Epithelial cell of esophagus (primary cell): ENCODE measurements around the gene ADAR.
A peak's percentile ranks its signal among the peaks of the same experiment; 100 is the strongest.

ENCODE experiments used
- DNase-seq: peaks from one replicate; pipeline ENCODE4 v3.0.0; 2010; ENCODE audit warnings: low read depth
- H3K4me3 ChIP-seq: 2 replicates; pipeline ENCODE4 v1.5.1; 2011; ENCODE audit warnings: mild to moderate bottlenecking, low read length, control low read depth
- TF ChIP-seq, protein P1 (sequence below): IDR thresholded peaks from 2 replicates; pipeline ENCODE4 v1.5.1; 2011; ENCODE audit warnings: low read depth, mild to moderate bottlenecking, low read length, control low read depth, inconsistent platforms; ENCODE audit not compliant: insufficient read depth; ENCODE audit errors: missing control alignments

ADAR gene

DNA sequence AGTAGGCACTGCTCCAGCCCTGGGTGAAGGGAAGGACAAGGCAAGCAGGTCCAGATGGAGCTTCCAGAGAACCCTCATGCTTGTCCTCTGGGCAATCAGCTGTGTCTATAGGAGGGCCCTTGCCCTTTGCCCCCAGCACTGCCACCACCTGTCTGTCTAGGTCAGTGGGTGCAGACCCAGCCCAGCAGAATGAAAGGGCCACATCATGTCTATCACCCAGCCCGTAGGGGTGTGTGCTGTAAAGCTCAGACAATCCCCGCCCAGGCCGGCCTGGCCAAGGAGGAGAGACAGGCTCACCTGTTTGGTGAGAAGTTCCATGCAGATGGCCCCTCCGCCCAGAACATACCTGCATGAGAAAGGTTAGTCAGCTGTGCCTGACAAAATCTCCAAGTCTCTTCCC, 56.5 kb downstream of the ADAR start:
- TF ChIP-seq, protein P1, sequence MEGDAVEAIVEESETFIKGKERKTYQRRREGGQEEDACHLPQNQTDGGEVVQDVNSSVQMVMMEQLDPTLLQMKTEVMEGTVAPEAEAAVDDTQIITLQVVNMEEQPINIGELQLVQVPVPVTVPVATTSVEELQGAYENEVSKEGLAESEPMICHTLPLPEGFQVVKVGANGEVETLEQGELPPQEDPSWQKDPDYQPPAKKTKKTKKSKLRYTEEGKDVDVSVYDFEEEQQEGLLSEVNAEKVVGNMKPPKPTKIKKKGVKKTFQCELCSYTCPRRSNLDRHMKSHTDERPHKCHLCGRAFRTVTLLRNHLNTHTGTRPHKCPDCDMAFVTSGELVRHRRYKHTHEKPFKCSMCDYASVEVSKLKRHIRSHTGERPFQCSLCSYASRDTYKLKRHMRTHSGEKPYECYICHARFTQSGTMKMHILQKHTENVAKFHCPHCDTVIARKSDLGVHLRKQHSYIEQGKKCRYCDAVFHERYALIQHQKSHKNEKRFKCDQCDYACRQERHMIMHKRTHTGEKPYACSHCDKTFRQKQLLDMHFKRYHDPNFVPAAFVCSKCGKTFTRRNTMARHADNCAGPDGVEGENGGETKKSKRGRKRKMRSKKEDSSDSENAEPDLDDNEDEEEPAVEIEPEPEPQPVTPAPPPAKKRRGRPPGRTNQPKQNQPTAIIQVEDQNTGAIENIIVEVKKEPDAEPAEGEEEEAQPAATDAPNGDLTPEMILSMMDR: no peak
- no peak overlapping the region for H3K4me3 ChIP-seq
- DNase-seq: peak; percentile 25

GRCh38 chr1:154550657-154551056, 57.3 kb downstream of the ADAR start:
- no peak for DNase-seq
- no peak overlapping the region for H3K4me3 ChIP-seq
- TF ChIP-seq, protein P1: no peak

DNA sequence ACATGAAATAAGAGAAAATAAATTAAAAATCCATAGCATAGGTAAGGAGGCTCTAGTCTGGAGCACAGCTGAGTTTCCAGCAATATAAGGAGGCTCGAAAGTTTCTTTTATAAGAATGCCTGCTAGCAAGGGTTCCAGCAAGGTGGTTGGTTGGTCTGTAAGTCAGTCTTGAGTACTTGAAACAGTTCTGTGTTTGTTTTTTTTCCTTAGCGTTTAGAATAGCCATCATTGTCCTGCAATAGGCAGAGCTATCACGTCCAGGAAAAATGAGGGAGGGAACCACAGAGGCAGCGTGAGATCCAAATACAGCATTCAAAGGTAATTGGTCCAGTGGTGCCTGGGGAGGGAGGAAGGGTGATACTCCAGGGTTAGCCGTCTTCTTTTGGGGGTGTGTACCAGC, 57.9 kb downstream of the ADAR start:
- no peak overlapping the region for H3K4me3 ChIP-seq
- TF ChIP-seq, protein P1: no peak
- no peak for DNase-seq

DNA sequence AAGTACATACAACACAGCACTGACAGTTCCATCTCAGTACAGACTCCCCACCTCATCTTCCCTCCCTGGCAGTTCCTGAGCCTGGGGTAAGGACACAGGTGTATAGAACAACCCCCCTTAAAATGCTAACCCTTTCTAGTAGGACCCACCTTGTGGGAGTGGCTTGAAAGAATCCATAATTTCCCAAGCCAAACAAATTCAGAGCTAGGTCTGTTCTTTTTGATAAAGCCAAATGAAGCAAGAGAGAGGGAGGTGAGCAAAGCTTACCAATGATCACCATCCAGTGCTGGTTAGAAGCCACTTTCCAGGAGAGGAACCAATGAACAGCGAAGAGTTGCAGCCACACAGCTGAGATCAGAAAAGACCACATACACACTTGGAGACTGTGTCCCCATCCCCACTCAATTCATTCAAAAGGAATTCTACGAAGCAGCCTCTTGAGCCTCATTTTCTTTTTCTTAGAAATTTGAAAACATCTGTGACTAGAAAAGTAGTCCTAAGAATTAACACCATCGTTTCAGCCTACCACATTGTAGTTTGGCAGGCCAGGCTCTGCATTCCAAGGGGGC, 58.7 kb downstream of the ADAR start:
- TF ChIP-seq, protein P1: no peak
- H3K4me3 ChIP-seq: no peak overlapping the region
- DNase-seq: no peak

- TF ChIP-seq, protein P1: no peak
- H3K4me3 ChIP-seq: no peak overlapping the region
- no peak for DNase-seq
Observed at GRCh38 chr1:154548028-154548427, 60.0 kb downstream of the ADAR start.

- no peak overlapping the region for H3K4me3 ChIP-seq
- TF ChIP-seq, protein P1: no peak
- DNase-seq: peak; percentile 28
Observed at GRCh38 chr1:154547105-154547732, 60.8 kb downstream of the ADAR start.
